ENCODE data around the gene BBS10. TPM values are rescaled to one million over a fixed set of nuclear protein-coding genes. Genes with fewer than 3 reads are reported as not detected.
A peak's percentile ranks its signal among the peaks of the same experiment; 100 is the strongest.

Gene BBS10
- total and polyA plus RNA-seq, 2 of the 8 experiments (the other 6 are each of a cell fraction or from before 2014, with no cell fraction given) = 4.4 to 9.2 TPM

GRCh38 chr12:76348079-76348901 is at the start of gene BBS10 (continued):
- TF ChIP-seq HDAC6 (IDR thresholded peaks at IDR 0.05; ENCODE audit: low read depth, low read length) (no peak), KDM4A (IDR thresholded peaks at IDR 0.05; ENCODE audit: low read depth, low read length, severe bottlenecking) (peak; percentile 67), ASH2L (IDR thresholded peaks at IDR 0.05; ENCODE audit: low read length) (peak; percentile 92), GABPA (IDR thresholded peaks at IDR 0.05; ENCODE audit: borderline replicate concordance, insufficient read depth, low read length) (peak; percentile 93), CTBP2 (IDR thresholded peaks at IDR 0.05; ENCODE audit: borderline replicate concordance, insufficient read depth, insufficient read length, low read length) (no peak), POLR2AphosphoS5 (IDR thresholded peaks at IDR 0.05; ENCODE audit: low read depth, low read length) (peak; percentile 69), RFX5 (IDR thresholded peaks at IDR 0.05; ENCODE audit: borderline replicate concordance, low read depth, low read length) (no peak), EGR1 (IDR thresholded peaks at IDR 0.05; ENCODE audit: borderline replicate concordance, low read depth, low read length) (no peak), JUND (IDR thresholded peaks at IDR 0.05; ENCODE audit: low read length) (no peak), HDAC2 (IDR thresholded peaks at IDR 0.05; ENCODE audit: borderline replicate concordance in 1 of 2, low read depth in 2 of 2, low read length in 2 of 2) (no peak), ATF2 (IDR thresholded peaks at IDR 0.05; ENCODE audit: low read length) (no peak), JUN (IDR thresholded peaks at IDR 0.05; ENCODE audit: low read depth, low read length) (no peak), CBX5 (IDR thresholded peaks at IDR 0.05; ENCODE audit: low read depth, low read length) (no peak), CREB1 (IDR thresholded peaks at IDR 0.05) (0 out of 2 replicates have a peak, but pooled peaks have one; percentile 41), NANOG (IDR thresholded peaks at IDR 0.05; ENCODE audit: insufficient read depth, low read depth, low read length, poor library complexity, severe bottlenecking) (no peak), POLR2A (IDR thresholded peaks at IDR 0.05; ENCODE audit: control extremely low read depth in 1 of 2, low read depth in 2 of 2, low read length in 2 of 2) (peak; percentile 52 to 87), SIN3A (conservative IDR thresholded peaks at IDR 0.05 in 1 of 2, IDR thresholded peaks at IDR 0.05 in 1 of 2; ENCODE audit: low read depth in 1 of 2, low read length in 2 of 2) (peak in 1 of 2 experiments; percentile 57; a peak in 1 of 4 replicates), RAD21 (IDR thresholded peaks at IDR 0.05 in 1 of 2, conservative IDR thresholded peaks at IDR 0.05 in 1 of 2; ENCODE audit: low read depth in 2 of 2, low read length in 2 of 2) (peak; percentile 44 to 53), SP1 (IDR thresholded peaks at IDR 0.05; ENCODE audit: low read depth, low read length) (peak; percentile 82), ZNF274 (IDR thresholded peaks at IDR 0.05; ENCODE audit: borderline replicate concordance, extremely low read depth, low read length) (no peak), YY1 (IDR thresholded peaks at IDR 0.05; ENCODE audit: low read depth, low read length) (peak; percentile 79), BRCA1 (IDR thresholded peaks at IDR 0.05; ENCODE audit: low read depth, low read length) (no peak)

Measured in H1 (cell line).